Ishikawa (cell line): Measurements from ENCODE around the gene MTF2.

Source experiments
- CEBPB ChIP-seq: IDR thresholded peaks from 2 replicates; pipeline ENCODE4 v1.6.1; 2012
- CREB1 ChIP-seq: IDR thresholded peaks from 2 replicates; pipeline ENCODE4 v1.6.1; 2012; ENCODE audit warnings: low read depth
- EGR1 ChIP-seq: IDR thresholded peaks from 2 replicates; pipeline ENCODE4 v1.6.1; 2012
- FOXM1 ChIP-seq: IDR thresholded peaks from 2 replicates; pipeline ENCODE4 v1.6.1; 2012; ENCODE audit warnings: low read depth, borderline replicate concordance
- MAX ChIP-seq: IDR thresholded peaks from 2 replicates; pipeline ENCODE4 v1.6.1; 2012
- NFIC ChIP-seq: IDR thresholded peaks from 2 replicates; pipeline ENCODE4 v1.6.1; 2012
- REST ChIP-seq: IDR thresholded peaks from 2 replicates; pipeline ENCODE4 v1.6.1; 2012; ENCODE audit warnings: low read depth, mild to moderate bottlenecking
- TAF1 ChIP-seq: IDR thresholded peaks from 2 replicates; pipeline ENCODE4 v1.6.1; 2012; ENCODE audit warnings: low read depth, mild to moderate bottlenecking
- TCF12 ChIP-seq: IDR thresholded peaks from 2 replicates; pipeline ENCODE4 v1.6.1; 2012; ENCODE audit warnings: low read depth
- TEAD4 ChIP-seq: IDR thresholded peaks from 2 replicates; pipeline ENCODE4 v1.6.1; 2012
- USF1 ChIP-seq: IDR thresholded peaks from 2 replicates; pipeline ENCODE4 v1.6.1; 2012
- YY1 ChIP-seq: IDR thresholded peaks from 2 replicates; pipeline ENCODE4 v1.6.1; 2012; ENCODE audit warnings: low read depth
- ZBTB7A ChIP-seq: IDR thresholded peaks from 2 replicates; pipeline ENCODE4 v1.6.1; 2012; ENCODE audit warnings: low read depth

Gene MTF2

GRCh38 chr1:93178418-93178817, 99.3 kb downstream of the MTF2 start:
- TF ChIP-seq CEBPB (no peak), REST (no peak)

GRCh38 chr1:93179886-93180722, 101.0 kb downstream of the MTF2 start, which contains the start of gene TMED5:
TMED5 (minus strand) TSS chr1:93180413; CDS start chr1:93180242, 171 bp downstream.
- no peak; the same call in 1 of the 2 replicates for TF ChIP-seq TCF12
- TF ChIP-seq CREB1: peak; percentile 39
- TF ChIP-seq ZBTB7A: 0 out of 2 replicates have a peak, but pooled peaks have one; percentile 41
- TF ChIP-seq USF1: 0 out of 2 replicates have a peak, but pooled peaks have one; percentile 37
- peak; percentile 77 for TF ChIP-seq YY1
- no peak for TF ChIP-seq EGR1
- TF ChIP-seq CEBPB: 0 out of 2 replicates have a peak, but pooled peaks have one; percentile 52
- TF ChIP-seq MAX: peak; percentile 93
- no peak for TF ChIP-seq REST
- no peak for TF ChIP-seq TEAD4
- no peak for TF ChIP-seq FOXM1
- peak; percentile 57 for TF ChIP-seq TAF1
- no peak for TF ChIP-seq NFIC

- TF ChIP-seq FOXM1: no peak
- no peak for TF ChIP-seq USF1
- TF ChIP-seq NFIC: no peak
- TF ChIP-seq REST: no peak
- TF ChIP-seq YY1: peak; percentile 26; the same call in 1 of the 2 replicates
- TF ChIP-seq MAX: peak; percentile 77
- peak; percentile 71; the same call in 1 of the 2 replicates for TF ChIP-seq TAF1
These were observed 101.9 kb downstream of the MTF2 start, which contains the start of gene CCDC18 for GRCh38 chr1:93180723-93181613. CCDC18 (plus strand) TSS chr1:93180724; CDS start chr1:93183362, 2,638 bp downstream.

GRCh38 chr1:93186667-93187066, 107.6 kb downstream of the MTF2 start:
- TF ChIP-seq YY1: no peak
